Ovary (tissue), 9 donors: ENCODE results near the gene FAM53B. TPM values are rescaled to one million over a fixed set of nuclear protein-coding genes. Genes with fewer than 3 reads are reported as not detected.
A peak's percentile ranks its signal among the peaks of the same experiment; 100 is the strongest.

Experiments
- DNase-seq, 5 donors: peaks; one replicate each; pipeline ENCODE4 v3.0.0-alpha.2; 2019 to 2020
- H3K27ac ChIP-seq, 2 donors: fragments of 200-600 bp; one replicate each; pipeline versions ENCODE4 v1.5.1 to v1.8.0; 2019 to 2022
- H3K27me3 ChIP-seq: fragments of 200-600 bp; one replicate; pipeline ENCODE4 v1.8.0; 2022
- H3K36me3 ChIP-seq: fragments of 200-600 bp; sonication (generic); one replicate; pipeline ENCODE4 v1.5.1; 2019
- H3K4me1 ChIP-seq: one replicate; pipeline ENCODE4 v1.8.1; 2013; ENCODE audit warnings: mild to moderate bottlenecking, moderate library complexity; ENCODE audit not compliant: insufficient read depth
- H3K4me3 ChIP-seq: fragments of 200-600 bp; sonication (generic); one replicate; pipeline ENCODE4 v1.5.1; 2017
- H3K9me3 ChIP-seq, 2 donors: fragments of 200-600 bp in 1 of 2; sonication (generic) in 1 of 2; one replicate each; pipeline versions ENCODE4 v1.5.1 to v1.8.1; 2013 to 2019; ENCODE audit warnings: mild to moderate bottlenecking in 1 of 2, moderate library complexity in 1 of 2
- EP300 ChIP-seq: sonication (generic); formaldehyde crosslinking; IDR thresholded peaks from one replicate; pipeline ENCODE4 v1.6.1; 2017; ENCODE audit warnings: antibody characterized with exemption
- POLR2A ChIP-seq: fragments of 450-650 bp; IDR thresholded peaks from one replicate; pipeline ENCODE4 v1.6.1; 2017; ENCODE audit warnings: antibody characterized with exemption, mild to moderate bottlenecking, moderate library complexity
- WGBS, 3 donors: extraction: QIAGEN DNeasy Blood & Tissue Kit in 1 of 3; methylation state at CpG; one replicate each; pipeline versions ENCODE4 v1.1.5 to v1.1.7; 2013 to 2017; 5-methylcytosine and 5-hydroxymethylcytosine counted together
- intact Hi-C, 4 donors: fragments of 100-400 bp; cut with DNase I; formaldehyde crosslinking; loops; one replicate each; pipeline versions ENCODE4 v1.11.0 to v1.15.1; 2022 to 2023
- polyA plus RNA-seq, 2 donors: library from polyadenylated mRNA; stranded (reverse); fragments of 200-250 nt in 1 of 2; fragments of 350-450 nt in 1 of 2; fragmentation: Illumina TruSeq in 1 of 2; extraction: RNeasy Lipid Tissue Mini Kit (QIAGEN cat#74804) in 1 of 2; gene quantifications; one replicate each; pipeline ENCODE4 v1.2.3, GENCODE V29; 2013 to 2014
- total RNA-seq, 7 donors: library from RNA; depleted of rRNA in 2 of 7; stranded (reverse); fragments of >200 nt in 2 of 7; fragmentation: NEBNext Ultra II Directional in 3 of 7; extraction: Animal tissue kit (Norgen Biotek cat#: 25700) in 3 of 7; gene quantifications; one replicate each; pipeline versions ENCODE4 v1.1.0 to v1.2.4, GENCODE V29; 2016 to 2023
- TF ChIP-seq, protein P1 (sequence below), 3 donors: fragments of 450-650 bp in 2 of 3; fragments of 200-600 bp in 1 of 3; IDR thresholded peaks; one replicate each; pipeline versions ENCODE4 v1.5.1 to v1.8.0; 2016 to 2022; ENCODE audit warnings: antibody characterized with exemption in 3 of 3, mild to moderate bottlenecking in 1 of 3
- donor health status: DM: no; HTN: no; CAD: no; lungs with moderate emphysema.
- donor health status: DM: no; HTN: no; CAD: no.
- donor health status: Bipolar disorder and iron deficiency.
- donor health status: DM: yes; HTN: yes; CAD: no.
- donor health status: DM: no; HTN: no; CAD: no.
- donor health status: DM: yes; HTN: yes; CAD: no.

FAM53B gene
- total and polyA plus RNA-seq, 9 donors = 9.7 to 77.6 (median 45.5) TPM

- no peaks in the 10 kb centered on the region for H3K9me3 ChIP-seq
- TF ChIP-seq EP300 (no peak), POLR2A (no peak)
- TF ChIP-seq, protein P1, sequence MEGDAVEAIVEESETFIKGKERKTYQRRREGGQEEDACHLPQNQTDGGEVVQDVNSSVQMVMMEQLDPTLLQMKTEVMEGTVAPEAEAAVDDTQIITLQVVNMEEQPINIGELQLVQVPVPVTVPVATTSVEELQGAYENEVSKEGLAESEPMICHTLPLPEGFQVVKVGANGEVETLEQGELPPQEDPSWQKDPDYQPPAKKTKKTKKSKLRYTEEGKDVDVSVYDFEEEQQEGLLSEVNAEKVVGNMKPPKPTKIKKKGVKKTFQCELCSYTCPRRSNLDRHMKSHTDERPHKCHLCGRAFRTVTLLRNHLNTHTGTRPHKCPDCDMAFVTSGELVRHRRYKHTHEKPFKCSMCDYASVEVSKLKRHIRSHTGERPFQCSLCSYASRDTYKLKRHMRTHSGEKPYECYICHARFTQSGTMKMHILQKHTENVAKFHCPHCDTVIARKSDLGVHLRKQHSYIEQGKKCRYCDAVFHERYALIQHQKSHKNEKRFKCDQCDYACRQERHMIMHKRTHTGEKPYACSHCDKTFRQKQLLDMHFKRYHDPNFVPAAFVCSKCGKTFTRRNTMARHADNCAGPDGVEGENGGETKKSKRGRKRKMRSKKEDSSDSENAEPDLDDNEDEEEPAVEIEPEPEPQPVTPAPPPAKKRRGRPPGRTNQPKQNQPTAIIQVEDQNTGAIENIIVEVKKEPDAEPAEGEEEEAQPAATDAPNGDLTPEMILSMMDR (IDR thresholded peaks at IDR 0.05) = no peak
- DNase-seq = no peak
- no peaks in the 10 kb centered on the region for H3K27me3 ChIP-seq
- H3K27ac ChIP-seq = no peak overlapping the region
- no peaks in the 10 kb centered on the region for H3K4me1 ChIP-seq
- 75 to 80% (median 80%) methylated on average over 31 of the region's 31 CpGs for WGBS, 3 donors
- no peak overlapping the region for H3K4me3 ChIP-seq
- no peaks in the 10 kb centered on the region for H3K36me3 ChIP-seq
- intact Hi-C loops = no loop called here
Measured at GRCh38 chr10:124605856-124606812, 138.0 kb downstream of the FAM53B start.

- Histone ChIP-seq H3K4me3 (no peak overlapping the region), H3K27ac (no peak overlapping the region), H3K4me1 (no peaks in the 10 kb centered on the region), H3K9me3 (no peaks in the 10 kb centered on the region), H3K36me3 (no peaks in the 10 kb centered on the region), H3K27me3 (no peaks in the 10 kb centered on the region)
- WGBS, 3 donors = 82 to 91% (median 88%) methylated on average over 5 of the region's 5 CpGs
- TF ChIP-seq POLR2A (no peak), EP300 (no peak)
- TF ChIP-seq, protein P1 (IDR thresholded peaks at IDR 0.05) = no peak
- peak in 1 of 5 donors; percentile 12 for DNase-seq
- intact Hi-C loops = no loop called here
Measured at GRCh38 chr10:124605481-124605855, 138.7 kb downstream of the FAM53B start.

- Histone ChIP-seq H3K27ac (no peak overlapping the region), H3K36me3 (no peaks in the 10 kb centered on the region), H3K9me3 (no peaks in the 10 kb centered on the region), H3K4me1 (no peaks in the 10 kb centered on the region), H3K4me3 (no peak overlapping the region), H3K27me3 (no peaks in the 10 kb centered on the region)
- WGBS, 3 donors = 73 to 76% (median 74%) methylated on average over 8 of the region's 8 CpGs
- intact Hi-C loops = no loop called here
- DNase-seq = peak in 1 of 5 donors; percentile 16
- TF ChIP-seq, protein P1 (IDR thresholded peaks at IDR 0.05) = no peak
- TF ChIP-seq POLR2A = no peak
- no peak for TF ChIP-seq EP300
Measured at GRCh38 chr10:124605001-124605370, 139.2 kb downstream of the FAM53B start.

- Histone ChIP-seq H3K36me3 (no peaks in the 10 kb centered on the region), H3K4me1 (no peaks in the 10 kb centered on the region), H3K27me3 (no peaks in the 10 kb centered on the region), H3K9me3 (no peaks in the 10 kb centered on the region), H3K4me3 (no peak overlapping the region), H3K27ac (no peak overlapping the region)
- intact Hi-C loops = no loop called here
- TF ChIP-seq, protein P1 (IDR thresholded peaks at IDR 0.05) = no peak
- no peak for TF ChIP-seq POLR2A
- no peak for TF ChIP-seq EP300
- DNase-seq = peak in 2 of 5 donors; percentile 31 to 36
- WGBS, 3 donors = 78 to 82% (median 82%) methylated on average over 21 to 22 of the region's 22 CpGs
Measured at GRCh38 chr10:124604214-124605000, 139.8 kb downstream of the FAM53B start.
